Suppressor macrophage (primary cell): ENCODE data around the gene LRRN3.

Experiments
- DNase-seq, 4 experiments: peaks; one replicate each; pipeline ENCODE4 v3.0.0-alpha.2; 2020 to 2022

The LRRN3 gene

DNA sequence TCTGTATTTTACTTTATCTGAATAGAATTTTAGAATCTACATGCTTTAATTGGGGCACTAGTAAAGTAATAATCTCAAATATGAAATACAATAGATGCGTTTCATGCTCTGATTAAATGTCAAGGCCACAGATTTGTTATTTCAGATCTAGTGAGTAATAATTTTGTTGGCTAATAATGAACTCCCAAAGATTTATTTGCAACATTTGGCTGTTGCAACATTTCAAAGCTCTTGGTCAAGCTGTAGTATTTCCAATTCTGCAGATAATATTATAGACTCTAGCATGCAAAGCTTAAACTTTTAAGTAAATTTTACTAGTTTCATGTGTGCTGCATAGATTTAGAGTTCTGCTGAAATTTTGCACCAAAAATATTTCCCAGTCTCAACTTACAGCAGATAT, 16.7 kb downstream of the LRRN3 start:
- DNase-seq = peak in 2 of 4 experiments; percentile 17 to 19

DNA sequence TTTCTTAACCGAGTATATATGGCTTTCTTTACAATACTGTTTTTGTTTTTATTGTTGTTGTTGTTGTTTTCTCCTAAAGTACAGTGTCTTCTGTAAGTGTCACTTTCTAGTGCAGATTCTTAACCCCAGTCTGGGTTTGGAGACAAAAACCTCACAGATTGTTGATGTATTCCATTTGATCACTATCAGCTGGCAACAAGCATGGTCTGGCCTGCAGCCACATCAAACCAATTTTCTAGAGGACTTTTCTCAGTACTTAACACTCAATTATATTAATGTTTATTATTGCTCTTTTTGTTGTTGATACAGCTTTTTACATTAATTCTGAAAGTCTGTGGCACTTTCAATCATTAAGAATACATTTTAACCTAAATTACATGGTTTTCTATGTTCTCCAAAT, 17.1 kb downstream of the LRRN3 start:
- no peak for DNase-seq

DNA sequence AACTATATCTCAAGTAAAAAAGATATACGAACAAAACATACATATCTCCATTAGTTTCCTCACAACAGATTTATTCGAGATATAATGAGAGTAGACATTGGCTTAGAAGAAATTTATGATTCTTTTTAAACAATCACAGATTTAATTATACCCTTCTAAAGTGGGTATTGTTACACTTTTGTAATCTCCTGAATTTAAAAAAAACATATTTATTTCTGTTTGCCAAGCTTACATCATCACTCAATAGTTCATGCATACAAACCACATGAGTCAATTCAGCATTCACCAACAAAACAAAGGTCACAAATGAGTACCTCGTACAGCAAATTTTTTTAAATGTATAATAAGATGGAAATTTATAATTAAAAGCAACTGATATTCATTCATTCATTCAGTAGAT, 17.6 kb downstream of the LRRN3 start:
- DNase-seq = no peak

DNA sequence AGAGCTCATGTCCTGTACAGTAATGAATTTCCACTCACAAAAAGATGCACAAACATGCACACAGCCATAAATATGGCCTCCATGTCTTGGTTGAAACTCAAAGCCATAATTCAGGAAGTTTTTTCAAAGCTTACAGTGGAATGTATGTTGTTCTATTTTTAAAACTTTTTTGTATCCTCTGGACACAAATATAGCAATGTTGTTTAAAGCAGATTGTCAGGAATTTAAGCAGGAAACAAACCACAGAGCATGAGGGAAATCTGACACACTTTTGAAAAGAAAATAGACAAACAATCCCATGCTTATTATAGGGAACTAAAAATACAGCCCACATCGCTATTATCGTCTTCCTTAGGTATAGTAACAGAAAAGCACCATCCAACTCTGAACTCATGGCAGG, 21.5 kb downstream of the LRRN3 start:
- no peak for DNase-seq

DNA sequence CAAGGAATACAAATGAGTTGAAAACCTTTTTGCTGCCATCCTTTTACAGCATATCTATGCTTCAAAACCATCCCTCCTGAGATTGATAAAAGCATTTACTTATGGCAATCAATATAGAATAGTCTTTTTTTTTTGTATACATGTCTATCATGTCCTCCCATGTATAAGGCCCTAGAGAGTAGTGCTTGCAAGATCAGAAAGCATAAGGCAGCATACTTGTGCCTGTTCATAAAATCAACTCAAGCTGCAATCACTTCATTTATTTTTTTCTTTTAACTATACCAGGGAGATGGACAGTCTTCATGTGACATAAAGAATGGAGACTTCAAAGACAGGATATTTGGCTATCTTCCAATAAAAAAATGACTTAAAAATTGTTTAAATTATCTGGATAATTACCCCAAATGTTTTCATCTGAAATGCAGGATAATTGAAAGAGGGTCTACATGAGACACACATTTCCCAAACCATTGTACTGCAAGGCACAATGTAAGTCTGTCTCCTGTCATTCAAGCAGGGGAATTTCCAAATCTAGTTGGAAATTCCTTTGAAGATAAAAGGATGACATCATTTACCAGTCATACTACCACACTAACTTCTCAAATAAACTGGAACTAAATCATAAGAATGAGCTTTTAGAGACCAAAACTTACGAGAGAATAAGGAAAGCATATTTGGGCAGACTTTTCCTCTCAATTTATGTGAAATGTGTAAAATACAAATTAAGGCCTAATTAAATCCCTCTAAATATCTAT, 22.5 kb downstream of the LRRN3 start:
- peak in 2 of 4 experiments; percentile 31 to 47 for DNase-seq

DNA sequence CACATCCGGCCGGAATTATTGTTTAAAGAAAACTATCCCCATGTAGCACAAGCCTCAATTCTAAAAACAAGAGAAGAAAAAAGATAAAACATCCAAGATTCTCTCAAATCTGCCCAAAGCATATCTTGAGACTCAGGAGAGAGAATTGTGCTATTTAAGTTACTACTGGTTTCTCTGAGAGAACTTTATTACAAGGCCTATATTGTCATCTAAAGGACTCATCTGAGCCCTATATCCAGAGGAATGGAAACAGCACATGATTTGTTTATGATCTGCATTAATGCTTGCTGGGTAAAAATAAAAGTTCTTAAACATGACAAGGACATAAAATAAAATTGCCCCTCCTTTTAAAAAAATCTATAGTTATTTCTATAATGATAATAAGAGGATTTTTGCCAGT, 25.0 kb downstream of the LRRN3 start:
- DNase-seq = no peak

DNA sequence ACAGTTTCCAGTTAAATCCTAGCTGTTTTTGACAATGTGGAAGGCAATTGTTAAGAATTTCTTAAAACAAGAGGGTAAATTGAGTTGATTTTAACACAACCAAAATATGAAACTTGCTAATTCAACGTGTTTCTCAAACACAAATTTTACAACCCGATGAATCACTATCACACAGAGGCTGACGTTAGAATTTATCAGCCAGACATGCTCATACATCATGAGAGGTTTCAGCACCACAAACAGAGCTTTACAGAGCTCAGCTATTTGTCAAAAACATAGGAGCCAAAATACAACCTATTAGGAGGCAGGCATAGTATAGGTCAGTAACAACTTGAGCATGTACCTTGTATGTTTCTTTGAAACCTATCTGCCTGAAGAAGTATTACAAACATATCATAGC, 36.1 kb downstream of the LRRN3 start:
- no peak for DNase-seq

DNA sequence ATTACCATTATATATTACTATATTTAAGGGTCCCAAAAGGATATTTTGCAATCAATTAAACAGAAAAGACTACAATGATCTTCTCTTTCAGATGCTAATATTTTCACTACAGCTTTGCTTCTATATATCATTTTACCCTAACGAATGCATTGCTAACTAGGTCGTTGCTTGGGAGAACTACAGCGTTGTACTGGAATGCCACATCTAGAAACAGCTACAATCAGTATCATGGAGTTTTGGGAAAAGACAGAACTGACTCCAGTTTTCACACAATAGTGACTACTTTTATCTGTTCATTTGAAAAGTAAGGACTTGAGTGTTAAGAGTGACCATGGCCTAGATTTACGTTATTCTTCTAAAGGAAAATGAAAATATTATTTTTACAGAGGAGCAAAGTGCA, 38.5 kb downstream of the LRRN3 start:
- no peak for DNase-seq

DNA sequence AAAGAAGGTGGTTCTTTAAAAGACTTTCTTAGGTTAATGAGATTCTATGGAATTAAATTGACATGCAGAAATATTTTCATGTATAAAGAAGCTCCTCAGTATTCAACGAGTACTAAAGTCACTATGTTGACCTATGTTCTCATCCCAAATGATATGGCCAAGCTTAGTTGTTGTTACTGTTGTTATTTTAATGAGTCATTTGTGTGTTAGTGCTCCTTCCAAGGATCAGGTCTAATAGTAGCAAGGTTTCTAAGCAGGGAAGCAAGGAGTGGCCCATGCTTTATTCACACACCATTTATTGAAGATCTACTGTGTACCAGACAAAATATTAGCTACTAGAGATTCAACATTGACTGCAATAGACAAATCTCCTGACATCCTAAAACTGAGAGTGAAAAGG, 41.9 kb downstream of the LRRN3 start:
- DNase-seq = no peak

DNA sequence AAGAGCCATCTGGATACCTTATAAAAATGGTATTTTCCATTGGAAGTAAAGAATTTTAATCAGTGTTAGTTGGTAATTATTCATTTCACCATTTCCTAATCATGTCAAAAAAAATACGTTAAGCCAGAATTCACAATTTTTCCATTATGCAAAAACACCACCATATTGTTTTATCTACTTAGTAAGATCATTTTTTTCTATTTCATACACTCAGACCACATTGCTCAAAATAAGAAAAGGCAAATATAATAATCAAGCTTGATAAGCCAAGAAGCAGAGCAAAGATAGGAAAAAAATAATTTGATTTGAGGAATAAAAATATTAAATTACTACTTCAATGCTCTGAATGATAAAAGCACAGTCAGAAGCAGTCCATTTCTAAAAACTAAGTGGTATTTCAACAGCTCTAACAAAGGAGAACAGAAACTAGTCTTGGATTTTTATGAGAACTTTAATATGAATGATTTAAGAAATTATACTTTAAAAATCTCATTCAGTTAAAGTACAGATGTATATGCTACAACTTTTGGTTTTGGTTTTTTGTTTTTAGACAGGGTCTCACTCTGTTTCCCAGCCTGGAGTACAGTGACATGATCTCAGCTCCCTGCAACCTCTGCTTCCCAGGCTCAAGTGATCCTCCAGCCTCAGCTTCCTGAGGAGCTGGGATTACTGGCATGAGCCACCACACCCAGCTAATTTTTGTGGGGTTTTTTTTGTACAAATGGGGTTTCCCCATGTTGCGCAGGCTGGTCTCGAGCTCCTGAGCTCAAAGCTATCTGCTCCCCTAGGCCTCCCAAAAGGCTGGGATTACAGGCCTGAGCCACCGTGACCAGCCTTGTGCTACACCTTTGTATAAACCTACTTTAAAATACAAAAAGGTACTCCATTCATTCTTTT, 46.6 kb downstream of the LRRN3 start:
- peak; percentile 63 to 71 (median 66) for DNase-seq

DNA sequence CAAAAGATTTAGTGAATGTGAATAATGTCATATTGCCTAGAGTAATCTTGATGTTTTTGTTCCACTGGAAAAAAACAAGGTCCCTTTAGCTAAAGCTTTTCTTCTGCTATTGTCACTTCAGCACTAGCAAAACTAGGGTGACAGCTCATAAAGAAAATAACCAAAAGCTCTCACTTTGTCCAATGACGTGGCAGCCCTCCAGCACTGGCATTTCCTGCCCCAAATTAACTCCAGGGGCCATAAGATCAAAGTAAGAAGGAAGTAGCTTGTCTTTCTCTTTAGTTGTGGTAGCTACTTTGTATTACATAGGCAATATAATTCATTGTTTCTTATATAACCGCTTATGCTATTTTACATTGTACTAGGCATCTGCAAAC, 47.3 kb downstream of the LRRN3 start:
- peak; percentile 52 to 69 (median 61) for DNase-seq

DNA sequence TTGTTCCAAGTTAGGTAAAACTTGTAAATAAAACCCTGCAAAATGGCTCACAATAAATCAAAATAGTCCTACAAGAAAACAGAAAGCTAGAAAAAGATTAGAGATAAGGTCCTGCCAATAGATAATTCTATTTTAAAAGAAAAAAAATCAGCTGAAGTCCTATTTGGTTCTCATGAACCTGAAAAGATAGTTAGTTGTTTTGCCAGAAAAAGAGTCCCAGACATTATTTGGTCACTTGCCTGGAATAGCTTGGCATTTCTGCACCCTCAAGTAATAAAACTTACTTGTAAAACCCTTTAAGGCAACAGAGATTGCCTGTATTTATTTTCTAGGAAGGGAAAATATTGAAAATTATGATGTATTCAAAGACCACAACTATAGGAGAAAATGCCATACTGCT, 47.7 kb downstream of the LRRN3 start:
- DNase-seq = no peak

DNA sequence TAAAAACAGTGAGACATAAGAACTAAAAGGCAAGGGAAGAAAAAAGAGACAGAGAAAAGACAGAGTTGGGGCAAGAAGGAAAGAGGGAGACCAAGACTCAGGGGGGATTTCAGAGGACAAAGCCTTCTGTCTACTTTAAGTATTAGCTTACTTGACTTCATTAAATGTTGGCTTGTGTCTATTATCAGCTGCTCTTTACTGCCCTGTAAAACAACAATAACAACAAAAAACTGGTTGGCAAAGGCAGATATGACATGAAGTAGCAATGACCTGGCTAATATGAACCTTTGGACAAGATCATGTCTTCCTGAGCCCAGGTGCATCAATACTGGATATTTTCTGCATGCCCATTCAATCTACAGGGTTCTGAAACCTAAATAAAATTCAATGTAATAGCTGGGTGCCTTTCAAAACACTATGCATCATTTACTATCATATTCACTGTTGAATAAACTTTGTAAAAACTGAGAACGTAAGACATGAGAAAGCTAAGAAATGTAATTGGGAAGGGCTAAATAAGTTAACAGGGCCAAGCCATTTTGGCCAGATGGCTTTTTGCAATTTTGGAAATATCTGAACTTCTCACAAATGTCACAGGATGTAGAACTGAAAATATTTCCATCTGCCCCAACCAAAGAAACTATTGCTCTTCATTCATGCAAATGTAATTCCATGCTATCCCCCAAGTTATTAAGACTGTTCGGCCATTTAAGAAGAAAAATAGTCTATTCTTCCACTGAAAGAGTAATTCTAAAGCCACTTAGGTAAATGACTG, 49.4 kb downstream of the LRRN3 start:
- no peak for DNase-seq

DNA sequence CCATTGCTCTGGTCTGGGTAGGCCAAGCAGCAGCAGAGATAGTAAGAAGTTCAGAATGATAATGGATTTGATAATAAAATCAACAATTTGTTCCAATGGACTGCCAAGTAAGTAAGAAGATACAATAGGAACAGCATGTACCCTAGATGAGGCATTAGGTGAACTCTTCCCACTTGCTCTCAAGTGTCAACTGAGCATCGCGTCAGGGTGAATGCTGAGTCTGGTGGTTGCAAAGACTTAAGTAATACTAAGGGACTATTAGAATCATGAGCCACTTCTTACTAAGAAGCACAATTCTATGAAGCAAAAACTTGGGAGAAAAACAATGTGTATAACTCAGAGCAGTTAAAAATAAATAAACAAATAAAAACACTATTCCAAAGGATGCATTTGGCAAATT, 54.5 kb downstream of the LRRN3 start:
- DNase-seq = no peak

DNA sequence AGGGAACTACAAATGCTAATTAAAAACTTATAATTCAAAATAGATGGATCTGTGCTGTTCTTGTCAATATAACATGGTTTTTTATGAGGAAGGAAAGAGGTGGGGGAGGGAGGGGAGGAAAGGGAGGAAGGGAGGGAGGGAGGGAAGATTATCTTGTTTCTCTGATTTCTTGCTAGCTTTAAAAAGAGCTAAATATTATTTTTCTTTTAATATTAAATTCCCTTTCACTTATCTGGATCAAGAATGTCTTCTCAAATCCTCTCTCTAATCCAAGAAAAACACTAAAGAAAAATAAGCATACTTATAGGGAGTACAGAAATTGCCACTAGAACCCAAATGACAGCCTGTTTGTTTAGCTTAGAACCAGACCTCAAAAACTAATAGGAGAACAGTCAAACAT, 55.2 kb downstream of the LRRN3 start:
- DNase-seq = no peak

DNA sequence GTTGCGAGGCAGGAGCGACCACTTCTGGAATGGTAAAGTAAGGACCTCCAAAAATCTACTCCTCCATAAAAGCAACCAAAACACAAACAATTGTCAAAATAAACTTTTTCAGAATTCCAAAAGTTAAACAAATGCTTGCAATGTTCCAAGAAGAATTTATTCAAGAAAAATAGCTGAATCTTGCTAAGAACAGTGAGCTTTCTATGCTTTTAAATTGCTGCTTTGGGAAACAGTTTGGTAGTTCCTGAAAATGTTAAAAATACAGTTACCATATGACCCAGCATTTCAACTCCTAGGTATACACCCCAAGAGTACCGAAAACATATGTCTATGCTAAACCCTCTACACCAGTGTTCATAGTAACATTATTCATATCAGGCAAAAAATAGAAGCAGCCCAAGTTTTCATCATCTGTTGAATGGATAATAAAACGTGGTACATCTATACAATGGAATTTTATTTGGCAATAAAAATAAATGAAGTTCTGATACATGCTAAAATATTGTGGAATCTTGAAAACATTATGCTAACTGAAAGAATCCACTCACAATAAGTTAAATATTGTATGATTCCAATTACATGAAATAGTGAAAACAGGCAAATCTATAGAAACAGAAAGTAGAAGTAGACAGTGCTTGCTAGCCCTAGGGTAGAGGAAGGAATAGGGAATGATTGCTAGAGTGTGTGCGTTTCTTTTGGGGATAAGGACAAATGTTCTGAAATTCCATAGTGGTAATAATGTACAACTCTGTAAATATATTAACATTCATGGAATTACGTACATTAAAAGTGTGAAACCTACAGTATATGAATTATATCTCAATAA, 57.0 kb downstream of the LRRN3 start:
- DNase-seq = no peak

DNA sequence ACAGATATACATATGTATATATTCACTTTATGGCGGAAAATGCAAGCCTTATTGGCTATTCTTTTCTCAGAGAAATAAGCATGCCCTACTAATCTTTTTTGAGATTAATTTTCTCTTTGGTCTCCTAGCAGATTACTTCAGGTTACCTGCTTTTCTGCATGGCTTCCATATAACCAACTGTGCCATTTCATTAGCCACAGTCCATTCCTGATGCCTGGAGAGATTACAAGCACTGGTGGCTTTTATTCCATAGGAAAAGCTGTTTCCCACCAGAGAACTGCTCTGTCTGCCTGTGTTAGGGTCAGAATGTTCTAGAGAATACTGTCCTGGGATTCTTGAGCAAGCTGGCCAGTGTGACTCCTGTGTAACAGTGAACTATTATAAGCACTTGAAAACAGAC, 59.8 kb downstream of the LRRN3 start:
- no peak for DNase-seq

DNA sequence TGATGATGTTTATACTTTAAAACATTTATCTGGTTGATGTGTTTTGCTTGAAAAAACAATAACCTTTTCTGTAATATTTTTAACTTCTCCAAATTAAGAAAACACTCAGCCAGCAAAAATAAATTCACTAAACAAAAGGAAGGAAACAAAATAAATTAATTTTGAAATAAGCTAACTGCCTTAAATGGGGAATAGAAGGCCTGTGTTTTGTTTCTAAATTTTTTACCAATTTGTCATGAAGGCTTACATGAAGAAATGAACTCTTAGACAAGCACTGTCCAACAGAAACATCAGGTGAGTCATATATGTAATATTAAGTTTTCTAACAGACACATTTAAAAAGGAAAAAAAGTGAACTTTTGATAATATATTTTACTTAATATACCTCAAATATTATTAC, 68.5 kb downstream of the LRRN3 start:
- no peak for DNase-seq

DNA sequence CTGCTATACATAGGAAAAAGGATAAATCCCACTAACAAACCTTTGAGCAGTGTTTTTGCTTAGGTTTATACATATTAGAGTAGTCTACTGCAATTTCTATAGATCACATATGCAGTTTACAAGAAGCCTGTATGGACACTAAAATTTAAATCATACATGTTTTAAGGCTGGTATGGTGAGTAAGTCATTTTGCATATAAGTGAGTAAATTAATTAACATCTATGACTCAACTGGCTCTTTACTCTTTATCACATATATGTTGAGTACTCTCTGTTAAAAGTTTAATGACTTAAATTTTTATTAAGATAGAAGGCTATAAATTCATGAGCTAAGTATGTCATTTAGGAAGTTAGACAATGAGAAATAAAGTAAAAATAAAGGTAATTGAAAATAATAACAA, 69.4 kb downstream of the LRRN3 start:
- no peak for DNase-seq

DNA sequence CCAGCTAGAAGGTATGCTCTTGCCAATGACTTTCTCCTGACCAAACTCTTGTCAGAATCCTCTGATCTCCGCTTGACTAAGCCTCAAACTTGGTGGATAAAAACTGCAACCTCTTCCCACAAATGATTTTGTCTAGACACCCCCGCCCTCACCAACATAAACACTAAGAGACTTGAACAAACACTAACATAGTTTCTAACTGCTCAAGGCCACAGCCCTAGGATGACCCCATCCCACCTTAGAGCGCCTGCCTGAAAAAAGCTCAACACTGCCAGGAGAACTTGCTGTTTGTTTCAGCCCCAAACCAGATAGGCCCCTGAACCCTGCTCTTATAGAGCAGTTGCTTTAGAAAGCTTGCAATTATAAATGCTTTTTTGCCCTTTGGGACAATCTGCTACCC, 71.8 kb downstream of the LRRN3 start:
- DNase-seq = no peak

DNA sequence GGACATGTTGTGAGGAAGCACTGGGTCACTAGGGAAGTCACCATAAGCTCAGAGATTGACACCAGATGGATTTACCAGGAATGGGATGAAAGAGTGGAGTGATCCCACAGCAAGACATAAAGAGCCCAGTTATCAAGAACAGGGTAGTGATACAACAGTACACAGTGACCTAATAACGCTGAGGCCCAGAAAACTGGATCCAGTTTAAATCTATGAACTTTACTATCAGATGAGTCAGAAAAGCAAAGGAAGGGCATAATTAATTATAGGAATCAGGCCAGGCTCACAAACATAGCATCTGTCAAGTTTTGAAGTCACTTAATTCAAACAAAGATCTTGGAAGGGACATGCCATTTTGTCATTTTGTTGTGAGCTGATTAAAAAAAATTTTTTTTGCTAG, 73.5 kb downstream of the LRRN3 start:
- DNase-seq = no peak

DNA sequence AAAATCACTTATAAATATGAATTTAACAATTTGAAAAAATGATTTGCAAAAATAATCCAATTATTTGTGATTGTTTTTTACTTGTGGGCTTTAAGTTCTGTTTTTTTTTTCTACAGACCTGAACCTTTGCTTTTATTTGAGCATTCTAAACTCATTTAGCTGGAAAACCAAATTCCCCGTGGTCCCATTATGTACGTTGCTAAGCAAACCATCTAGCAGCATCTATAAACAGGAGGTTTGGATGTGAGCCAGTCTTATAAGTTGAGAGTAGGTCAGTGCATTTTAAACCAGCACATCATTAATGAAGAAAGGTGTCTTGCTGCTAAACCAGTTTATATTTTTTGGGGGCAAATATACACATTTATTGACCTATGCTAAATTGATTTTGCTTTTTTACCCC, 77.3 kb downstream of the LRRN3 start:
- DNase-seq = no peak
